GM23248 (cell line): ENCODE results near the gene MAP3K19. TPM values are rescaled to one million over a fixed set of nuclear protein-coding genes. Genes with fewer than 3 reads are reported as not detected.
"Not testable (repeated sequence)": the region's sequence is repeated elsewhere in the genome, so short reads cannot be mapped to it uniquely, and the experiment has no call there.

Source experiments
- DNase-seq: peaks from one replicate; pipeline ENCODE4 v3.0.0-alpha.2; 2015
- H2AFZ ChIP-seq: fragments of 200-600 bp; sonication (generic); 2 replicates; pipeline ENCODE4 v1.6.1; 2016; ENCODE audit warnings: antibody characterized with exemption
- H3F3A ChIP-seq: fragments of 200-600 bp; sonication (generic); 2 replicates; pipeline ENCODE4 v1.6.1; 2016; ENCODE audit warnings: mild to moderate bottlenecking, antibody characterized with exemption, mixed run types; ENCODE audit not compliant: insufficient read depth
- H3K27ac ChIP-seq: fragments of 200-600 bp; sonication (generic); 2 replicates; pipeline ENCODE4 v1.5.1; 2016; ENCODE audit warnings: mild to moderate bottlenecking
- H3K27me3 ChIP-seq: fragments of 200-600 bp; sonication (generic); replicated peaks from 2 replicates; pipeline ENCODE4 v1.6.1; 2016; ENCODE audit warnings: mild to moderate bottlenecking; ENCODE audit not compliant: insufficient read depth
- H3K36me3 ChIP-seq: fragments of 200-600 bp; sonication (generic); 2 replicates; pipeline ENCODE4 v1.6.1; 2016; ENCODE audit warnings: low read depth, mild to moderate bottlenecking
- H3K4me1 ChIP-seq: fragments of 200-600 bp; sonication (generic); 2 replicates; pipeline ENCODE4 v1.6.1; 2016; ENCODE audit warnings: mild to moderate bottlenecking; ENCODE audit not compliant: insufficient read depth
- H3K4me2 ChIP-seq: fragments of 200-600 bp; sonication (generic); one replicate; pipeline ENCODE4 v1.6.1; 2016; ENCODE audit warnings: mild to moderate bottlenecking; ENCODE audit not compliant: unreplicated experiment
- H3K4me3 ChIP-seq: fragments of 200-600 bp; sonication (generic); 2 replicates; pipeline ENCODE4 v1.5.1; 2016; ENCODE audit warnings: mild to moderate bottlenecking
- H3K79me2 ChIP-seq: fragments of 200-600 bp; sonication (generic); 2 replicates; pipeline ENCODE4 v1.6.1; 2016; ENCODE audit warnings: mild to moderate bottlenecking; ENCODE audit not compliant: insufficient read depth
- H3K9ac ChIP-seq: fragments of 200-600 bp; sonication (generic); 2 replicates; pipeline ENCODE4 v1.6.1; 2016; ENCODE audit warnings: mild to moderate bottlenecking
- H3K9me2 ChIP-seq: fragments of 200-600 bp; sonication (generic); 2 replicates; pipeline ENCODE4 v1.6.1; 2016; ENCODE audit warnings: mixed run types, mild to moderate bottlenecking, moderate library complexity; ENCODE audit not compliant: insufficient read depth
- H3K9me3 ChIP-seq: fragments of 200-600 bp; sonication (generic); one replicate; pipeline ENCODE4 v1.6.1; 2017; ENCODE audit warnings: low read depth
- H4K20me1 ChIP-seq: fragments of 200-600 bp; sonication (generic); 2 replicates; pipeline ENCODE4 v1.6.0; 2016; ENCODE audit not compliant: insufficient read depth
- EZH2 ChIP-seq: fragments of 200-600 bp; sonication (generic); IDR thresholded peaks from 2 replicates; pipeline ENCODE4 v1.6.1; 2018; ENCODE audit warnings: antibody characterized with exemption, mild to moderate bottlenecking; ENCODE audit not compliant: insufficient read depth, poor library complexity, severe bottlenecking
- EZH2phosphoT487 ChIP-seq: fragments of 200-600 bp; sonication (generic); IDR thresholded peaks from 2 replicates; pipeline ENCODE4 v1.6.1; 2018; ENCODE audit warnings: antibody characterized with exemption, moderate library complexity, mild to moderate bottlenecking, low read depth; ENCODE audit not compliant: insufficient read depth
- WGBS, 2 experiments: methylation state at CpG; one replicate each; pipeline ENCODE4 v1.1.6; 2015 to 2017; ENCODE audit warnings: low lambda C conversion rate in 2 of 2, low coverage in 1 of 2; ENCODE audit errors: missing lambda C conversion rate in 2 of 2; 5-methylcytosine and 5-hydroxymethylcytosine counted together
- in situ Hi-C: fragments of 300-500 bp; cut with MboI; formaldehyde crosslinking; loops from 2 replicates; pipeline ENCODE4 v1.15.0; 2020
- polyA plus RNA-seq: library from polyadenylated mRNA; unstranded; fragments of >200 nt; fragmentation: Nextera tagmentation; extraction: Ambion mirVana; gene quantifications from 2 replicates; pipeline ENCODE4 v1.2.1, GENCODE V29; 2016
- total RNA-seq: library from RNA; depleted of rRNA; stranded (reverse); fragments of >200 nt; shearing (Covaris generic); gene quantifications from 2 replicates; pipeline ENCODE4 v1.2.3, GENCODE V29; 2014

Gene MAP3K19
- total and polyA plus RNA-seq, 2 experiments from 2014 or later: not detected

- no peak for TF ChIP-seq EZH2phosphoT487
- TF ChIP-seq EZH2: no peak
- no peak overlapping the region for H3K9ac ChIP-seq
- H4K20me1 ChIP-seq: no peaks in the 10 kb centered on the region
- in situ Hi-C loops: no loop called here
- H3K27ac ChIP-seq: no peak overlapping the region
- peaks cover 27% of the 10 kb centered on the region for H3K79me2 ChIP-seq
- peaks cover 13% of the 10 kb centered on the region for H3K4me1 ChIP-seq
- 54 to 55% methylated on average over 3 of the region's 3 CpGs for WGBS, 2 experiments
- H3K27me3 ChIP-seq: peaks cover 7% of the 10 kb centered on the region; the same call in 1 of the 2 replicates
- H2AFZ ChIP-seq: no peak overlapping the region
- no peaks in the 10 kb centered on the region for H3K9me3 ChIP-seq
- H3K4me2 ChIP-seq: no peak overlapping the region
- no peaks in the 10 kb centered on the region for H3K36me3 ChIP-seq
- peaks cover 23% of the 10 kb centered on the region for H3F3A ChIP-seq
- H3K4me3 ChIP-seq: no peak overlapping the region
- H3K9me2 ChIP-seq: no peaks in the 10 kb centered on the region
- DNase-seq: no peak
These were observed 2.9 kb upstream of the MAP3K19 start for GRCh38 chr2:135050132-135050531.

- H3K36me3 ChIP-seq: no peaks in the 10 kb centered on the region
- WGBS, 2 experiments: 56 to 58% methylated on average over 6 of the region's 6 CpGs
These were observed 875 bp upstream of the MAP3K19 start for GRCh38 chr2:135048122-135048521.

GRCh38 chr2:135043345-135043744 lies 3.9 kb downstream of the MAP3K19 start:
- Histone ChIP-seq H3K27ac (no peak overlapping the region), H3K9me3 (no peaks in the 10 kb centered on the region), H2AFZ (no peak overlapping the region), H3K4me2 (no peak overlapping the region), H3K27me3 (peaks cover 24% of the 10 kb centered on the region), H3K36me3 (no peaks in the 10 kb centered on the region), H3K79me2 (no peaks in the 10 kb centered on the region), H3F3A (no peaks in the 10 kb centered on the region), H3K4me1 (no peaks in the 10 kb centered on the region), H3K9ac (no peak overlapping the region), H3K9me2 (no peaks in the 10 kb centered on the region), H3K4me3 (no peak overlapping the region), H4K20me1 (no peaks in the 10 kb centered on the region)
- TF ChIP-seq EZH2: no peak
- TF ChIP-seq EZH2phosphoT487: no peak
- WGBS, 2 experiments: 29 to 35% methylated on average over 2 of the region's 2 CpGs
- in situ Hi-C loops: no loop called here
- DNase-seq: peak; percentile 14

More at GRCh38 chr2:135048122-135048521, 875 bp upstream of the MAP3K19 start:
- no peaks in the 10 kb centered on the region for H4K20me1 ChIP-seq
- H3K9me3 ChIP-seq: no peaks in the 10 kb centered on the region
- H3K27me3 ChIP-seq: peaks cover 16% of the 10 kb centered on the region
- DNase-seq: no peak
- no peak overlapping the region for H3K4me2 ChIP-seq
- no peak overlapping the region for H3K9ac ChIP-seq
- TF ChIP-seq EZH2 (no peak), EZH2phosphoT487 (no peak)
- peaks cover 4% of the 10 kb centered on the region; the same call in 1 of the 2 replicates for H3F3A ChIP-seq
- no peak overlapping the region for H3K27ac ChIP-seq
- in situ Hi-C loops: no loop called here
- H3K79me2 ChIP-seq: peaks cover 9% of the 10 kb centered on the region
- no peak overlapping the region for H2AFZ ChIP-seq
- no peak overlapping the region for H3K4me3 ChIP-seq
- H3K4me1 ChIP-seq: no peaks in the 10 kb centered on the region
- no peaks in the 10 kb centered on the region for H3K9me2 ChIP-seq

GRCh38 chr2:135037831-135038230 lies 9.4 kb downstream of the MAP3K19 start:
- no peaks in the 10 kb centered on the region for H3F3A ChIP-seq

GRCh38 chr2:135033216-135033615 lies 14.0 kb downstream of the MAP3K19 start:
- H3K9ac ChIP-seq, H3F3A ChIP-seq, H3K4me3 ChIP-seq, H3K36me3 ChIP-seq, H3K4me2 ChIP-seq, H3K27ac ChIP-seq, H3K4me1 ChIP-seq, H3K79me2 ChIP-seq, H3K27me3 ChIP-seq, DNase-seq, H2AFZ ChIP-seq, H4K20me1 ChIP-seq, H3K9me2 ChIP-seq, H3K9me3 ChIP-seq, in situ Hi-C loops: not testable (repeated sequence)
- WGBS, 2 experiments: 83% methylated on average over 7 of the region's 33 CpGs; no CpG with 5 or more reads in 1 of the 2 experiments

More at GRCh38 chr2:135037831-135038230, 9.4 kb downstream of the MAP3K19 start:
- no peak overlapping the region for H3K27ac ChIP-seq
- no peak overlapping the region for H2AFZ ChIP-seq
- H3K4me3 ChIP-seq: no peak overlapping the region
- 0 out of 2 replicates have a peak, but pooled peaks cover 9% of the 10 kb centered on the region for H3K27me3 ChIP-seq
- no peaks in the 10 kb centered on the region for H3K79me2 ChIP-seq
- WGBS, 2 experiments: 61 to 70% methylated on average over 3 of the region's 3 CpGs
- no peak overlapping the region for H3K4me2 ChIP-seq
- H3K9me2 ChIP-seq: no peaks in the 10 kb centered on the region
- peak; percentile 11 for DNase-seq
- no peak overlapping the region for H3K9ac ChIP-seq
- H3K4me1 ChIP-seq: no peaks in the 10 kb centered on the region
- H4K20me1 ChIP-seq: no peaks in the 10 kb centered on the region
- in situ Hi-C loops: no loop called here
- no peak for TF ChIP-seq EZH2phosphoT487
- no peak for TF ChIP-seq EZH2
- no peaks in the 10 kb centered on the region for H3K36me3 ChIP-seq
- H3K9me3 ChIP-seq: no peaks in the 10 kb centered on the region
